GM21825 (cell line): ENCODE results near the gene CMTM7.

Experiments used
- ATAC-seq: cut with Tn5 transposase; IDR thresholded peaks from one replicate; pipeline ENCODE4 v1.9.1; 2021; ENCODE audit warnings: mild to moderate bottlenecking, moderate library complexity; ENCODE audit not compliant: unreplicated experiment

The CMTM7 gene, protein sequence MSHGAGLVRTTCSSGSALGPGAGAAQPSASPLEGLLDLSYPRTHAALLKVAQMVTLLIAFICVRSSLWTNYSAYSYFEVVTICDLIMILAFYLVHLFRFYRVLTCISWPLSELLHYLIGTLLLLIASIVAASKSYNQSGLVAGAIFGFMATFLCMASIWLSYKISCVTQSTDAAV

DNA sequence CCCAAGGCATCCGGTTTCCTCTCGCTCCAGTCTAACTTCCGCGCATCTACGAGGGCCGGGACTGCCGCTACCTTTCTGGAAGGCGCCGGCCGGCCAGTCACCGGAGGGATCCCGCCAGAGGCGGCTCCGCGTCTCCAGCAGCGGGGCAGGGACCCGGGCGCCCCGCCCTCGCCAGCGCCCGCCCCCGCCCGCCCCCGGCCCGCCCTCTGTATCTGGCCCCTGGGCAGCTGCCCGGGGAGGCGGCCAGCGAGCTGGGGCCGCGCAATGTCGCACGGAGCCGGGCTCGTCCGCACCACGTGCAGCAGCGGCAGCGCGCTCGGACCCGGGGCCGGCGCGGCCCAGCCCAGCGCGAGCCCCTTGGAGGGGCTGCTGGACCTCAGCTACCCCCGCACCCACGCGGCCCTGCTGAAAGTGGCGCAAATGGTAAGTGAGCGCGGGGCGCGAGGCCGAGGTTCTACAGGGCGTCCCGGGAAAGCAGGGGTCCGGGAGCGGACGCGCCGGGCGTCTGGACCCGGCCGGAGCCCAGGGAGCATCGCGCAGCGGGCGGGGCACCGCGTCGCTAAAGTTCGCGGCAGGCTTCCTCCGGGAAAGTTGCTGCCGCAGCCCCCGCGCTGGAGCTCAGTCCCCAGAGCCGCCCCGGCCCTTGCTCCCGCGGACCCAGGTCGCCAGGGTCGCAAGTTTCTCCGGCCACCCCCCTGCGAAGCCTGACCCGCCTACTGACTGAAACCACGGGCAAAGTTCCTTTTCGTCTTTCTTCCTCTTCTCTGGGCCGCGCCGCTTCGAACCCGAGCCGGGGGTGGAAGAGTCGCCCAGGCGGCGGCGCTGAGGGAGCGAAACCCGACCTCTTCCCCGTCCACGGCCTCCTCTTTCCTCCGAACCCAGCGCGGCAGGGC, at the start of gene CMTM7:
Gene CMTM7, plus strand, starts transcription at position 211 of the 893 bp plus-strand sequence. Its CDS starts 54 bp downstream, at position 265.
- peak; percentile 57 for ATAC-seq

DNA sequence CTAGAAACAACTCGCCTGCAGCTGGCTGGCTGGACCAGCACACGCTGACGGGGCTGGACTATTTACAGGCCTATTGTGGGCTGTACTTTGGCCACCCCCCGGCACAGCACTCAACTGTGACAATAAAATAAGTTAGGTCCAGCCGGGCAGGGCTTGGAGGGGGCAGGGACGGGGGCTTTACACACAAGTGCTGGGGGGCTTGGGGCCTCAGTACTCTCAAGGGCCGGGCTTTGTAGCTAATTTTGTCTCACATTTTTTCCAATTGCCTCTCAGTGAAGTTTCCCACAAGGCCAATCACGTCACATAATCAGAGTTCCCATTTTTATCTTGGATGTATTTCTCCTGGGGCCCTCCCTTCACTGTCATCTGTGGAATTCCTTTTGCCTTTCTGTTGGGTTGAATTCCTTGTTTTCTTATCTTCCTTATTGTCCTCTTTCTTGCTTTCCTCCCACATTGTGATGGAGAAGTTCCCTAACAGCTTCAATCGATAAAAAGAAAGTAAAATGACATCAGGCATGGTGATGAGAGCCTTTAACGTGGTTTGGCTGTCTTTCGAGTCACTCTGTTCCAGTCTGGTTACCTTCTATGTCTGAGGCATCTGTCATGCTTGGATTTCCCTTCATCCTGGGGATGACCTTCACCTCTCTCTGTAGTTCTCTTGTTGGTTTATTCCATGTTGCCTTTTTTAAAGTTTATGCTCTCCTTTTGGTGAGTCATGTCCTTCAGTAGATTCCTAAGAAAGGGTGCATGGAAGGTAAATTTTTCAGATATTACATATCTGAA, 44.1 kb upstream of the CMTM7 start:
- ATAC-seq = no peak

DNA sequence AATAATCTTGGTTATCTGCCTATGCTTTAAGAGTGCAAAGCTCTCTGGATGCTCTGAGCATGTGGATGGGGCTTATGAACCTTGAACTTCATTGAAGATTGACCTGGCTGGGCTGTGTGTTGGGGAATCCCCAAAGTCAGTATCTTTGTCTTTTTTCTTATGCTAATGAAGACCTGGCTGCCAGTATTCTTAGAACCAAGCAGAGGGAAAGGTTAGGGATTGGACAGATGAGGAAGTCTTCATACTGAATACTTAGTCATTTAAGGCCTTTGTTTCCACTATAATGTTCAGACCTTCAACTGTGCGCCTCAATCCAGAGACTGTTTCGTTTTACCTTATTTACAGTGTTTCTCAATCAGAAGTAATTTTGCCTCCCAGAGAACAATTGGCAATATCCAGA, 42.5 kb upstream of the CMTM7 start:
- ATAC-seq = no peak

DNA sequence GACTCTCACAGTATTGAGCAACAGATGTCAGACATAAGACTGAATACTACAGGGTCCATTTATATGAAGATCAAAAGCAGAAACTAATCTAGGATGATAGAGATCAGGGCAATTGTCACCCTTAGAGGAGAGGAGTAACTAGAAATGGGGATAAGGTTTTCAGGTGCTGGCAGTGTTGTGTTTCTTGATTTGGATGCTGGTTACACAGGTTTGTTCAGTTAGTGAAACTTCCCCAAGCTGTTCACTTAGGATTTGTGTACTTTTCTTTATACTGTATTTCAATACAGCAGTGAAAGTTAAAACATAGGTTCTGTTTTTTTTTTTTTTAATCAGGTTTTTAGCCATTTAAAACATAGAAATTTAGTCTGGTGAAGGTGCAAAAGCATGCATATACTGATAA, 39.1 kb upstream of the CMTM7 start:
- no peak for ATAC-seq

DNA sequence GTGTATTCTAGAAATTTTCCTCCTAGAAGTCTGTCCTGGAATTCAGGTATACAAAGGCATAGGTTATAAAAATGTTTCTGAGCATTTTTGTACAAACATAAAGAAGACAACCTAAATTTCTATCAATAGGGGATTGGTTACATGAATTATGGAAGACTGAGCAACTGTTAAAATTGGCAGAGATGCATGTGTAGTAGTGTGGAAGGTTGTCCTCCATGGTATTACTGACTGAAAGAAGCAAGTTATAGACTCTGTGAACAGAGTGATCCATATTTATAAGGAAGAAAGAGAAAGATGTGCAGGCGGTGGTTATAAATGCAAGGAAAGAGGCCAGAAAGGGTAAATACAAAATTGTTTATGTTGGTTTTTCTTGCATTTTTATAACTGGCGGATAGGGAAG, 38.3 kb upstream of the CMTM7 start:
- no peak for ATAC-seq

DNA sequence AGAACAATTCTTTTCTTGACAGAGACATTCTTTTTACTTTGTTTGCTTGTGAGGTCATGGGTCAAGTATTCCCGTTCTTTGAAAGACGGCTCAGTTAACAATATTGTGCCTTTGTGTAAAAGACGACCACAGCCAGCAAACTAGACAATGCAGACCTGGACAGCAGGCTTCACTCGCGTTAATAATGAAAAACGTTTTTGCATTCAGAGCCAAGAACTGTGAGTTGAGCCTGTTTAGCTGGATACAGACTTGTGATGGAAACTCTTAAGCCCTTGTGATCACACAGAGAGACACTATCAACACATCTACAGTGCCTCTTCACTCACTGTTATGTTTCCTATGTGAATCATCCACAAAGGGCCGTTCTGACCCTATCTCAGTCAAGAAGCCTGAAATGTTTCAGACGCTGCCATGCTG, 37.3 kb upstream of the CMTM7 start:
- ATAC-seq = no peak

DNA sequence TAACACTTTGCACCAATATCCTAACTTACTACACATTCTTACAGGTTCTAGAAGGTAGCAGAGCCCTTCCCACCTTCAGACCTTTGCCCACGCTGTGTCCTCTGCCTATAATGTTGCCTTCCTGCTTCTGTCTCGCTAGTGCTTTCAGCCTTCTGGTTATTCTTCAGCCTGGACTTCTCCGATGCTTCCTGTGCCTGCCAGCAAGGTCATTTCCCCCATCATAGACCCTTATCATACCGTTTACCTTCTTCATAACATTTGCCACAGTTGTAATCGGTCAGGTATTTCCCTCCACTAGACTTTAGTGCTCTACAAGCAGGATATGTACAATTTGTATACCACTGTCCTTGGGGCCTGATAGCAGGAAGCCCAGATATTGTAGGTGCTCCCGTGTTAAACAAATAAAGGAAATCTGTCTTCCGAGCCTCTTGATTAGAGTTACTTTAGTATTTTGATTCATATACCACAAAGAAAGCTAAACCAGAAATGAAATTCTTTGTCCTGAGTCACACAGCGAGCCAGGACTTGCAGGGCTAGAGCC, 35.8 kb upstream of the CMTM7 start:
- ATAC-seq = no peak

DNA sequence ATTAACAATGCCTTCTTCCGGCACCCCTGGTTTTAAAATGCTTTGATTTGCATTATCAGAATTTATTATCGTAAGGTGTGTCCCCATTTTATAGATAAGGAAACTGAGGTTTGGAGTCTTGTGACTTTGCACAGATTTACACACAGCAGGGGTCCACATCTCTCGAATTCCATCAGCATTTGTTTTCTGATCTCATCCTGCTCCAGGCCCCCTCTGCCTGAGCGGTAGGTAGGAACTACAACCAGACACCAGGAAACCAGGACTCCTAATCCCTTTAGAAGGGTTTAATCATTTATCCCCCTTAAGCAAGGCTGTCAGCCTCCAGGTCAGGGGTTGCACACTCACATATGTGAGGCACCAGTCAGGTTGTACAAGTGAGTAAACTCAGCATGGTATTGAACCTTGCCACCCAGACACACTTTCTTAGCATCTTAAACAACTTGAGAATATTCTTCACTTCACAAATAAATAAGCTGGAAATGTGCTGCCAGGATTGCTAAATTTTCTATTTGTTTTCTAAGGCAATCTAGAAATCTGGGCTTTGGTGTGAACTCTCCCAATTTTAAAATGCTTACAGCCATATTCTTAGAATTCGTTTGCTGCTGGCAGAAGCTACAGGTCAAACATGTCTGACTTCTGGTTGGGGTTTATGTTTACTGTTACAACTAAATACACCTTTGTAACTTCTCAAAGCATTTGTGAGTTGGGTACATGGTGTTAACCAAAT, 31.7 kb upstream of the CMTM7 start:
- no peak for ATAC-seq

DNA sequence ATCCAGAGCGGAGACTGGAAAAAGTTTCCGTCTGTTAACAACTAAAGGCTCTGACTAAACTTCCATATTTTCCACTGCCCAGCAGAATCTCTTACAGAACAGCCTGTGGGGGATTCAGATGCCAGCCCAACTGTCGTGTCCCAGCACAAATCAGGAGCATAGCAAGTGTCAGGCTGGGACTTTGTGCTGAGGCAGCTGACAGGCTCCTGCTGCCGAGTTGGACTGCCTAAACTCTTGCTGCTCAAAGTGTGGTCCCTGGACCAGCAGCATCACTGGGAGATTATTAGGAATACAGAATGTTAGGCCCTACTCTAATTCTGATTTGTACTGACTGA, 31.2 kb upstream of the CMTM7 start:
- no peak for ATAC-seq

DNA sequence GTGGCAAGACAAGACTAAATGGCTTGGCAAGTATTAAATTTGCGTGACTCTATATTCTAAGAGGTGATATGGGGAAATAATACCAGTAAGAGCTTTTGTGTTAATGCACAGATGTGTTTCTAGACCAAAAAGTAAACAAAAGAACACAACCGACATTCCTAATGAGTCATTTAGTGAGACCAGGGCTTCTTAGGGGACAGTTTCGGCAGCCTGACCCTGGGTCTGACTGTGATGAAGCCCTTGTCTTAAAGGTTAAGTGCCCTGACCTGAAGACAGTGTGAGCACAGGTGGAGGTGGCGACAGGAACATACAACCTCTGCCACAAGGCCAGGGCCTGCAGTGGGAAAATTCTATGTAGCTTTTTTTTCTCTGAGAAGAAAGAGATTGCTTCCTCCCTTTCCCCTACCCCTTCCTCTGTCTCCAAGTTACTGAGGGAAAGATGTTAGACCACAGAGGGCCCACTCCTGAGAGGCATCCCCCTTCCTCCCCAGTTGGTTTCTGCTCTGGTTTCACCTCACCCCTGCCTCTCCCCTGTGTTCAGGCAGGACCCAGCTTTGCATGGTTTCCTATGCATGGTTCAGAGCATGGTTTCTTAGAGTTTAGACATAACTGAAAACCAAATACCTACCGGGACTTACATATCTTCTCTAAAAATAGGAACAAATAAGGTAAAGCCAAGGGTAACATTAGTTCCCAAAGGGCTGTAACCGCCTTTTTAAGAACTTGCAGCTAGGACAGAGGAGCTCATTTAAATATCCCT, 24.8 kb upstream of the CMTM7 start:
- ATAC-seq = peak; percentile 65

DNA sequence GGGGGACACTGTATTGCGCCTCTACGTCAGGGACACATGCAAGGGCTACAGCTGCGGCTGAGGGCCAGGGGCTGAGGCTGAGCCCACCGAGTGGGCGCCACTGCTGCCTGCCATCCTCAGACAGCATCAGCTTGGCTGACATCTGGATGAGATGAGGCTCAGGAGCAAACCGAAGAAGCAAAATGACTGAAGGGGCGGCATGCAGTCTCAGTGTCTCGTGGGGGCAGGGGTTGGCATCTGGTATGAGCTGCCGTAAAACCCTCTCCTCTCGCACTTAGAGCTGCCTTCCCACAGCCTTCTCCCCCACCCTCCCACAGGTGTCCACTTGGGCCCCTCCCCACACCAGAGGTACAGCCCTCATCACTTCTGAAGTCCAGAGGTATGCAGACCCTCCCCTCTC, 24.2 kb upstream of the CMTM7 start:
- no peak for ATAC-seq

DNA sequence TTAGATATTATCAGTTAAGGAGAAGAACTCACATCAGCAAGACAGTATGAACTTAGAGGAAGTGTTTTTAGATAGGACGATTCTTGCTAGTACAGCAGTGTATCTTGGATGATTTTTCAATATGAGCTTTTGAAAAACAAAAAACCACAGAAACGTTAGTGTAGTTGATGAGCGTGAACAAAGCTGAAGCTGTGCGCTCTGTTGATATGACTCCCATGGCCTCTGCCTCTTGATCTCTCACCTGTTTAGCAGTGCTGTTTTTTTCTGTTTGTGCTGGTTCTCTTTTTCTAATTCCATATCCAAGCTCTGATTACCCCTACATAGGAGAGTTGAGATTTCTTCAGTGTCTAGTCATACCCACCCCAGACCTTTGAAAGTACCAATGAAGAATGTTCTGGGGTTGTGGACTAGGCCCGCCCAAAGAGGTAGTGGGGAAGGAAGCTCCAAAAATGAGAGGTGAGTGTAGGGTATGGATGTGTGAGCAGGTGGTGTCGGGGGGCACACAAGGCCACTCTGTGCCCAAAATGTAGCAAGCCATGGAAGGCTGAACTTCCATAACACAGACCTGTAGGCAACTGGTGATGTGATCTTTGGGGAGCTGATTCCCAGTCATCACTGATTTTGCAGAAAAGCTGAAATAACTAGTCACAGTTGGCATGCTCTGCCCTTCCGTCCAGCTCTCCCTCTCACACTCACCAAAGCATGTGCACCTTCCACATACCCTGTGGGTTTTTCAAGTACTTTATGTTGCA, 20.0 kb upstream of the CMTM7 start:
- no peak for ATAC-seq

DNA sequence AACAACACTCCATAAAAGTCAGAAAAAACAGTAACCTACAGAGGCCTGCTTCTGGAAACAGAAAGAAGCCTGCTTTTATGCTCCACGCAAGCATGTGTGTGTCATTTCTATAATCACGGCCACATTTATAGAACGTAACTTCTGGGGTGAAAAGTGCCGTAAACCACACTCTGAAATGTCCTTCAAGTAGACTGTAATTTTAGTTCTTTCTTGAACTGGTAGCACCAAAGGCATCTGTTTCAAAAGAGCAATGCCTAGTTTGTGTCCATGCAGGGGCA, 19.5 kb upstream of the CMTM7 start:
- ATAC-seq = no peak

DNA sequence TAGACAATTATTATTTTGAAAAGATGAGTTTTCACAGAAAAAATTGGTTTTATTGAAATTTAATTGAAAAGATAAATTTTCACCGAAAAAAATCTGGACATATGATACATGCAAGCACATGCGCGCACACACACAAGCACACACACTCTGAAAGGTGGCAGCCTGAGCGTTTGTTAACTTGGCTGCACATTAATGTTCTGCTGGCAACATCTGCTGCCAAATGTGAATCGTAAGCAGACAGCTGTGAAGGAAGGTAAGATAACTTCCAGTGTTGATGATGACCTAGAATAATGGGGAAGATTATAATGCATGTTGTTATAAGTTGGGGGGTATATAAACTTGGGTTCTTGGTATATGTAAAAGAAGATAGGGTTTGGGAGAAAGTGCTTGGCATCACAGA, 18.4 kb upstream of the CMTM7 start:
- no peak for ATAC-seq

DNA sequence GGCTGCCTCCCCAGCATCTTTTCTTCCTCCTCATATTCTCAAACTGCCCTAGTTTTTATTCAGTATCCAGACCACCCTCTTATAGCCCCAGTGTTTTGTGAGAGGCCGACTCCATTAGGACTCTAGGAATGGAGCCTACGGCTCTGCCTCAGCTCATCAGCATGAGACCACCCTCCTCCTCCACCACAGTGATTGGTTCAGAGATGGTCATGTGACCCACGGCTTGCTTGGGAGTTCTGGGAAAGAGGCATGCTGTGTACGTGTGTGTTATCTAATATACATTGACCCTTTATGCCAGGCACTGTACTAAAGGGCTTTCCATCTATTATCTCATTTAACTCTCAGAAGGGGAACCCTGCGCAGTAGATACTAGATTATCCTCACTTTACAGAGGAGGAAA, 17.8 kb upstream of the CMTM7 start:
- ATAC-seq = no peak

DNA sequence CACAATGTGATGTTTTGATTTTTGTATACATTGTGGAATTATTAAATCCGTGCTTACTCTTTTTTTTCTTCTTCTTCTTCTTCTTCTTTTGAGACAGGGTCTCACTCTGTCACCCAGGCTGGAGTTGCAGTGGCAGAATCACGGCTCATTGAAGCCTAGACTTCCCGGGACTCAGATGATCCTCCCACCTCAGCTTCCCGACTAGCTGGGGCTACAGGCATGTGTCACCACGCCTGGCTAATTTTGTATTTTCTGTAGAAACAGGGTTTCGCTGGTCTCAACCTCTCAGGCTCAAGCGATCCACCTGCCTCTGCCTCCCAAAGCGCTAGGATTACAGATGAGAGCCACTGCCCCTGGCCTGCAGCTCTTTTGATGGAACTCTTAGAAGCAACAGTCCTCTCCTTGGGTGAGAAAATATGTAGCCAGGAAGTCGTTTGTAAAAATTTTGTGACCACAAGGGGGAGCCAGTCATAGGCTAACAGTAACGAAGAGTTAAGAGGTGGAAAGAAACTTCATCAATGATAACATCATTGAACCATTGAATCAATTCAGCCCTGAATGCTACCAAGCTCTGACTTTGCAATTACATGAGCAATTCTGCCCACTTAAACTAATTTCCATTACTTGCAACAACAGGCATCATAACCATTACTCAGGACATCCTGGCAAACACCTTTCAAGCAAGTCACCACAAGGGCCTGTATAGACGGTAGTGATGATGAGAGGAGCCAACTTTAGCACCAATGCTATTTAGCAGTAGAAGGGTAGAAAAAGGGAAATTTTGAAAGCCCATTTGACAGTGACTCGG, 16.7 kb upstream of the CMTM7 start:
- no peak for ATAC-seq

DNA sequence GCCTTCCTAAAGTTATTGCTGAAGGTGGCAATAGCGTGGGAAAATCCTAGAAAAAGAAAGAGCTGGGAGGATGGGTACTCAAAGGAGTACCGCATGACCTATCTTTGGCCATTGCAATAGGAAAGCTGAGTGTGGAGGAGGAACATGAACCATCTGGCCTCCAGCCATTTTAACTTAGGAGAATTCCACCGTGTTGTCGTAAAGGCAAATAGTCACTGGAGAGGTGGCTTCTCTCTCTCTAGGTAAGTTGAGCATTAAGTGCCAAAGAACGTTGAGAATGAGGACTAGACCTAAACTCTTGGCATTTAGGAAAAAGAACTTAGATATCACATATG, 16.1 kb upstream of the CMTM7 start:
- no peak for ATAC-seq

DNA sequence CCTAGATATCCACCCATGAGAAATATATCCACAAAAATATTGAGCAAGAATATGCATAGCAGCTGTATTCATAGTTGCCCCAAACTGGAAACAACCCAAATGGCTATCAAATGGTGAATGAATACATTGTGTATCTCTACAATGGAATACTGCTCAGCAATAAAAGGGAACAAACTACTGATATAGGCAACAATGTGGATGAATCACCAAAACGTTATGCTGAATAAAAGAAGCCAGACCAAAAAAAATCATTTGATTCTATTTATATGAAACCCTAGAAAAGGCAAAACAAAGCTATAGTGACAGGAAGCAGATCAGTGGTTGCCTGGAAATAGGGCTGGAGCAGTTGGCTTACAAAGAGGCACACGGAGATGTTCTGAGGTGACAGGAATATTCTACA, 15.5 kb upstream of the CMTM7 start:
- no peak for ATAC-seq
